GM23338 (cell line): ENCODE measurements around the gene GALE. TPM values are rescaled to one million over a fixed set of nuclear protein-coding genes. Genes with fewer than 3 reads are reported as not detected.

ENCODE experiments used
- ATAC-seq: fragments of 200-7000 bp; cut with Tn5 transposase; 3 replicates; pipeline ENCODE4 v1.9.1; 2020
- DNase-seq: peaks from one replicate; pipeline ENCODE4 v3.0.0-alpha.2; 2015; ENCODE audit warnings: low spot score
- H2AFZ ChIP-seq: fragments of 200-600 bp; sonication (generic); 2 replicates; pipeline ENCODE4 v1.8.0; 2016; ENCODE audit warnings: antibody characterized with exemption, mild to moderate bottlenecking, moderate library complexity
- H3F3A ChIP-seq: fragments of 200-600 bp; sonication (generic); replicated peaks from 2 replicates; pipeline ENCODE4 v1.8.0; 2017; ENCODE audit warnings: antibody characterized with exemption, mixed run types, low read depth
- H3K27ac ChIP-seq: fragments of 200-600 bp; sonication (generic); 2 replicates; pipeline ENCODE4 v1.6.1; 2016; ENCODE audit warnings: low read depth
- H3K27me3 ChIP-seq: fragments of 200-600 bp; sonication (generic); 2 replicates; pipeline ENCODE4 v1.8.0; 2016; ENCODE audit warnings: mild to moderate bottlenecking, mixed run types, moderate library complexity; ENCODE audit not compliant: insufficient read depth
- H3K36me3 ChIP-seq: fragments of 200-600 bp; sonication (generic); 2 replicates; pipeline ENCODE4 v1.8.0; 2016; ENCODE audit warnings: mild to moderate bottlenecking; ENCODE audit not compliant: insufficient read depth
- H3K4me1 ChIP-seq: fragments of 200-600 bp; sonication (generic); 2 replicates; pipeline ENCODE4 v1.8.0; 2016; ENCODE audit warnings: mild to moderate bottlenecking, moderate library complexity; ENCODE audit not compliant: insufficient read depth
- H3K4me2 ChIP-seq: fragments of 200-600 bp; sonication (generic); 2 replicates; pipeline ENCODE4 v1.7.1; 2017; ENCODE audit warnings: mixed run types
- H3K4me3 ChIP-seq: fragments of 200-600 bp; sonication (generic); 2 replicates; pipeline ENCODE4 v1.6.1; 2016; ENCODE audit warnings: mixed run types
- H3K79me2 ChIP-seq: fragments of 200-600 bp; sonication (generic); replicated peaks from 2 replicates; pipeline ENCODE4 v1.8.0; 2017; ENCODE audit warnings: mild to moderate bottlenecking; ENCODE audit not compliant: insufficient read depth
- H3K9me2 ChIP-seq: fragments of 200-600 bp; sonication (generic); 2 replicates; pipeline ENCODE4 v1.8.0; 2017; ENCODE audit not compliant: insufficient read depth
- H4K20me1 ChIP-seq: fragments of 200-600 bp; sonication (generic); replicated peaks from 2 replicates; pipeline ENCODE4 v1.8.0; 2017; ENCODE audit warnings: mild to moderate bottlenecking; ENCODE audit not compliant: insufficient read depth
- H3K27ac Mint-ChIP-seq: 2 replicates; pipeline ENCODE4 v1.8.0; 2020; ENCODE audit warnings: inconsistent platforms, mild to moderate bottlenecking, moderate library complexity, mixed read lengths
- H3K27me3 Mint-ChIP-seq: 3 replicates; pipeline ENCODE4 v1.8.0; 2022; ENCODE audit warnings: low read depth, mild to moderate bottlenecking, moderate library complexity, mixed read lengths, inconsistent platforms; ENCODE audit not compliant: insufficient read depth, poor library complexity
- H3K36me3 Mint-ChIP-seq: 3 replicates; pipeline ENCODE4 v1.8.0; 2021; ENCODE audit warnings: low read depth, mild to moderate bottlenecking, inconsistent platforms, moderate library complexity, mixed read lengths
- H3K4me1 Mint-ChIP-seq: 3 replicates; pipeline ENCODE4 v1.8.0; 2020; ENCODE audit warnings: mild to moderate bottlenecking, inconsistent platforms, mixed read lengths
- H3K4me3 Mint-ChIP-seq: 3 replicates; pipeline ENCODE4 v1.8.0; 2021; ENCODE audit warnings: moderate library complexity, mild to moderate bottlenecking, inconsistent platforms, mixed read lengths
- H3K9me3 Mint-ChIP-seq: 3 replicates; pipeline ENCODE4 v1.8.0; 2020; ENCODE audit warnings: moderate library complexity, mild to moderate bottlenecking, inconsistent platforms, mixed read lengths
- CREB1 ChIP-seq: fragments of 250-450 bp; sonication (Bioruptor Pico); IDR thresholded peaks from 2 replicates; pipeline ENCODE4 v1.5.0; 2020; ENCODE audit warnings: low read depth, mild to moderate bottlenecking, moderate library complexity
- ETS1 ChIP-seq: IDR thresholded peaks from 2 replicates; pipeline ENCODE4 v1.6.1; 2016; ENCODE audit warnings: antibody characterized with exemption
- EZH2 ChIP-seq: fragments of 200-600 bp; sonication (generic); IDR thresholded peaks from one replicate; pipeline ENCODE4 v1.8.0; 2017; ENCODE audit warnings: antibody characterized with exemption, mild to moderate bottlenecking, low read depth; ENCODE audit not compliant: unreplicated experiment
- EZH2phosphoT487 ChIP-seq: fragments of 200-600 bp; sonication (generic); IDR thresholded peaks from one replicate; pipeline ENCODE4 v1.8.1; 2018; ENCODE audit warnings: antibody characterized with exemption; ENCODE audit not compliant: unreplicated experiment
- JUNB ChIP-seq: IDR thresholded peaks from one replicate; pipeline ENCODE4 v1.6.1; 2016; ENCODE audit warnings: antibody characterized with exemption; ENCODE audit not compliant: unreplicated experiment
- NANOG ChIP-seq: IDR thresholded peaks from 2 replicates; pipeline ENCODE4 v1.6.1; 2016; ENCODE audit warnings: antibody characterized with exemption, borderline replicate concordance
- POLR2AphosphoS5 ChIP-seq: IDR thresholded peaks from 2 replicates; pipeline ENCODE4 v1.6.1; 2016; ENCODE audit warnings: antibody characterized with exemption, low read depth
- REST ChIP-seq: IDR thresholded peaks from one replicate; pipeline ENCODE4 v1.6.1; 2018; ENCODE audit warnings: antibody characterized with exemption; ENCODE audit not compliant: unreplicated experiment
- STAT1 ChIP-seq: IDR thresholded peaks from one replicate; pipeline ENCODE4 v1.6.1; 2016; ENCODE audit warnings: antibody characterized with exemption; ENCODE audit not compliant: unreplicated experiment
- ZNF114 ChIP-seq: fragments of 250-450 bp; sonication (Bioruptor Pico); IDR thresholded peaks from 2 replicates; pipeline ENCODE4 v1.5.0; 2020; ENCODE audit warnings: mild to moderate bottlenecking, moderate library complexity
- ZNF331 ChIP-seq: fragments of 250-450 bp; sonication (Bioruptor Pico); IDR thresholded peaks from 2 replicates; pipeline ENCODE4 v1.5.0; 2020; ENCODE audit warnings: low read depth, mild to moderate bottlenecking, moderate library complexity
- ZNF462 ChIP-seq: fragments of 250-450 bp; sonication (Bioruptor Pico); IDR thresholded peaks from 2 replicates; pipeline ENCODE4 v1.5.0; 2020; ENCODE audit warnings: mild to moderate bottlenecking, moderate library complexity
- polyA plus RNA-seq: library from polyadenylated mRNA; unstranded; fragments of >200 nt; fragmentation: Nextera tagmentation; extraction: Ambion mirVana; gene quantifications from 2 replicates; pipeline ENCODE4 v1.2.1, GENCODE V29; 2016
- total RNA-seq: library from RNA; depleted of rRNA; stranded (reverse); fragments of >200 nt; shearing (Covaris generic); gene quantifications from 2 replicates; pipeline ENCODE4 v1.2.3, GENCODE V29; 2014
- TF ChIP-seq, protein P1 (sequence below), 2 experiments: fragments of 200-600 bp in 1 of 2; sonication (generic) in 1 of 2; conservative IDR thresholded peaks; 2 replicates each; pipeline versions ENCODE4 v1.5.1 to v1.6.1; 2016 to 2017; ENCODE audit warnings: antibody characterized with exemption in 2 of 2, low read depth in 2 of 2, mild to moderate bottlenecking in 2 of 2, moderate library complexity in 1 of 2

GALE gene
- total and polyA plus RNA-seq, 2 experiments from 2014 or later: 28.1 to 31.7 TPM

DNA sequence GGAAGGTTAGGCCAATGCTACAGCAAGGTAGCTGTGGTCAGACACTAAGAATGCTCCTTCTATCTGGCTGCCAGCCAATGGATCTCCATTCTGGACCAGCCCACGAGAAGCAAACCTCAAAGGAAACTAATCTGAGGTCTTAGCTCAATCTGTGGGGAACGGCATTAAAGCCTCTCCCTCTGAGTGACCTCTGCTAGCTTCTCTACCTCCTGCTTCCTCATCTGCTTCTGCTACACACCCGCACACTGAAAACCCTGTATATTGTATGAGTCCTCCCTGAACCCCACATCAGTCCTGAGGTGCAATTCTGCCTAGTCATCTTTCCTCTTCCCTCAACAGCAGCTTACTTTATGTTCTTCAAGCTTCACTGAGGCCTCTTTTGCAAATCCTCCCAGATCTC, 6.9 kb upstream of the GALE start:
- Histone ChIP-seq H3K4me1 (no peaks in the 10 kb centered on the region), H3K4me3 (no peak overlapping the region), H4K20me1 (no peaks in the 10 kb centered on the region), H3K27ac (no peak overlapping the region), H3K36me3 (no peaks in the 10 kb centered on the region), H3K79me2 (no peaks in the 10 kb centered on the region), H3K27me3 (peaks cover 4% of the 10 kb centered on the region; the same call in 1 of the 2 replicates), H3K9me2 (no peaks in the 10 kb centered on the region), H3F3A (0 out of 2 replicates have a peak, but pooled peaks cover 3% of the 10 kb centered on the region), H2AFZ (no peak overlapping the region), H3K4me2 (no peak overlapping the region)
- TF ChIP-seq ZNF462 (CRISPR knock-in tag) (no peak), ZNF331 (no peak), EZH2phosphoT487 (no peak), REST (no peak), NANOG (no peak), POLR2AphosphoS5 (no peak), ZNF114 (no peak), STAT1 (no peak), ETS1 (no peak), EZH2 (no peak), CREB1 (CRISPR knock-in tag) (no peak), JUNB (no peak)
- TF ChIP-seq, protein P1, sequence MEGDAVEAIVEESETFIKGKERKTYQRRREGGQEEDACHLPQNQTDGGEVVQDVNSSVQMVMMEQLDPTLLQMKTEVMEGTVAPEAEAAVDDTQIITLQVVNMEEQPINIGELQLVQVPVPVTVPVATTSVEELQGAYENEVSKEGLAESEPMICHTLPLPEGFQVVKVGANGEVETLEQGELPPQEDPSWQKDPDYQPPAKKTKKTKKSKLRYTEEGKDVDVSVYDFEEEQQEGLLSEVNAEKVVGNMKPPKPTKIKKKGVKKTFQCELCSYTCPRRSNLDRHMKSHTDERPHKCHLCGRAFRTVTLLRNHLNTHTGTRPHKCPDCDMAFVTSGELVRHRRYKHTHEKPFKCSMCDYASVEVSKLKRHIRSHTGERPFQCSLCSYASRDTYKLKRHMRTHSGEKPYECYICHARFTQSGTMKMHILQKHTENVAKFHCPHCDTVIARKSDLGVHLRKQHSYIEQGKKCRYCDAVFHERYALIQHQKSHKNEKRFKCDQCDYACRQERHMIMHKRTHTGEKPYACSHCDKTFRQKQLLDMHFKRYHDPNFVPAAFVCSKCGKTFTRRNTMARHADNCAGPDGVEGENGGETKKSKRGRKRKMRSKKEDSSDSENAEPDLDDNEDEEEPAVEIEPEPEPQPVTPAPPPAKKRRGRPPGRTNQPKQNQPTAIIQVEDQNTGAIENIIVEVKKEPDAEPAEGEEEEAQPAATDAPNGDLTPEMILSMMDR (conservative IDR thresholded peaks at IDR 0.05; ENCODE audit: low read depth in 2 of 2): no peak
- DNase-seq (no peak), ATAC-seq (no peak)
- H3K36me3 Mint-ChIP-seq: no peaks in the 10 kb centered on the region
- H3K9me3 Mint-ChIP-seq: no peaks in the 10 kb centered on the region; the same call in 2 of the 3 replicates
- peaks cover 6% of the 10 kb centered on the region for H3K27me3 Mint-ChIP-seq
- no peak overlapping the region for H3K4me3 Mint-ChIP-seq
- H3K4me1 Mint-ChIP-seq: peaks cover 11% of the 10 kb centered on the region; the same call in 2 of the 3 replicates
- peak overlapping the region; percentile 26; the same call in 1 of the 2 replicates for H3K27ac Mint-ChIP-seq
